GM13977 (cell line): ENCODE data around the gene ZBED4.

Experiments
- DNase-seq: peaks from one replicate; pipeline ENCODE4 v3.0.0; 2012; ENCODE audit warnings: low spot score
- in situ Hi-C: fragments of 300-500 bp; cut with MboI; formaldehyde crosslinking; loops from one replicate; pipeline ENCODE4 v1.12.0; 2022; ENCODE audit warnings: low sequenced_read_pairs, low pct_unique_long_range_greater_than_20kb, mixed read lengths, inconsistent platforms; ENCODE audit not compliant: unreplicated experiment
- TF ChIP-seq, protein P1 (sequence below): IDR thresholded peaks from 2 replicates; pipeline ENCODE4 v1.5.1; 2012; ENCODE audit warnings: mild to moderate bottlenecking, control low read depth; ENCODE audit not compliant: insufficient read depth; ENCODE audit errors: extremely low read depth, missing control alignments

Gene ZBED4, protein sequence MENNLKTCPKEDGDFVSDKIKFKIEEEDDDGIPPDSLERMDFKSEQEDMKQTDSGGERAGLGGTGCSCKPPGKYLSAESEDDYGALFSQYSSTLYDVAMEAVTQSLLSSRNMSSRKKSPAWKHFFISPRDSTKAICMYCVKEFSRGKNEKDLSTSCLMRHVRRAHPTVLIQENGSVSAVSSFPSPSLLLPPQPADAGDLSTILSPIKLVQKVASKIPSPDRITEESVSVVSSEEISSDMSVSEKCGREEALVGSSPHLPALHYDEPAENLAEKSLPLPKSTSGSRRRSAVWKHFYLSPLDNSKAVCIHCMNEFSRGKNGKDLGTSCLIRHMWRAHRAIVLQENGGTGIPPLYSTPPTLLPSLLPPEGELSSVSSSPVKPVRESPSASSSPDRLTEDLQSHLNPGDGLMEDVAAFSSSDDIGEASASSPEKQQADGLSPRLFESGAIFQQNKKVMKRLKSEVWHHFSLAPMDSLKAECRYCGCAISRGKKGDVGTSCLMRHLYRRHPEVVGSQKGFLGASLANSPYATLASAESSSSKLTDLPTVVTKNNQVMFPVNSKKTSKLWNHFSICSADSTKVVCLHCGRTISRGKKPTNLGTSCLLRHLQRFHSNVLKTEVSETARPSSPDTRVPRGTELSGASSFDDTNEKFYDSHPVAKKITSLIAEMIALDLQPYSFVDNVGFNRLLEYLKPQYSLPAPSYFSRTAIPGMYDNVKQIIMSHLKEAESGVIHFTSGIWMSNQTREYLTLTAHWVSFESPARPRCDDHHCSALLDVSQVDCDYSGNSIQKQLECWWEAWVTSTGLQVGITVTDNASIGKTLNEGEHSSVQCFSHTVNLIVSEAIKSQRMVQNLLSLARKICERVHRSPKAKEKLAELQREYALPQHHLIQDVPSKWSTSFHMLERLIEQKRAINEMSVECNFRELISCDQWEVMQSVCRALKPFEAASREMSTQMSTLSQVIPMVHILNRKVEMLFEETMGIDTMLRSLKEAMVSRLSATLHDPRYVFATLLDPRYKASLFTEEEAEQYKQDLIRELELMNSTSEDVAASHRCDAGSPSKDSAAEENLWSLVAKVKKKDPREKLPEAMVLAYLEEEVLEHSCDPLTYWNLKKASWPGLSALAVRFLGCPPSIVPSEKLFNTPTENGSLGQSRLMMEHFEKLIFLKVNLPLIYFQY

DNA sequence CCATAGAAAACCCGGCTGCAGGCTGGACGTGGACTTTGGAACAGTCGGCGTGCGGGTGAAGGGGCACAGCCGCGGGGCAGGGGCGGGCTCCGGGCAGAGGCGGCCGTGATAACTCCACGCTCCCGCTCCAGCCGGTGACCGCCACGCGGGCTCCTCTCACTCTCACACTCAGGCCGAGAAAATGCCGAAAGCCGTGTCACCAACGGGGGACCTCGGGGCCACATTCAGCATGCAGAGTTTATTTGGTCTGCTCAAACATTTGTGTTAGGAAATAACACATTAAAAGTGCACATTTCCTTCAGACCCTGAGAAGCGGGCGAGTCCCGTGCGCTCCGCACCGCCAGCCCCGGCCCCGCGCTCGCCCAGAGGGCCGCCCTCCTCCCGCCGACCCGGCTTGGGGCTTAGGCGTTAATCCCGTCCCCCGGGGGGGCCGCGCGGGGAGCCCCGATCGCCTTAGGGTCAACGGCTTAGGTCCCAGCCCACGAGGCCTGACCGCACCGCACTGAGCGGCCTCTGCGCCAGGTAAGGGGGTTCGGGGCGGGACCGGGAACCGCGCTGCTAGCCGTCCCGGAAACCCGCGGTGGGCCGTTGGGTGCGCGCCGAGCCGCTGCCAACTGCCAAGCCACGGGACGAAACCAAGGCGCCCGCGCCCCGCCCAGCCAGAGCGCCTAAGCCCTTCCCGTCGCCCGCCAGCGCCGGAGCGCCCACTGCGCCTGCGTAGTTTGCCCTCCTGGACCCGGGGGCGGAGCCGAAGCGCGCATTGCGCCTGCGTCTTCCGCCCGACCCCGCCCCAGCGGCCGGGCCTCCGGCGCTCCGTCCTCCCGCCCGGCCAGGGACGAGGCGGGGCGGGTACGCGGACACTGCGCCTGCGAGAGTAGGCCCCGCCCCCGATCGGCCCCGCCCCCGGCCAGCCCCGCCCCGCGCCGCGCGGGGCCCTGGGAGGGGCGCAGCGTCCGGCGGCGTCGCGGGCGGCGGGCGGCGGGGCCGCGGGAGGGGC, at the start of gene ZBED4:
TSS of gene ZBED4 (plus strand) at position 947 of the 997 bp plus-strand sequence. CDS start 29,819 bp downstream, outside the sequence.
- peak; percentile 100 for DNase-seq
- in situ Hi-C loops: no loop called here
- TF ChIP-seq, protein P1, sequence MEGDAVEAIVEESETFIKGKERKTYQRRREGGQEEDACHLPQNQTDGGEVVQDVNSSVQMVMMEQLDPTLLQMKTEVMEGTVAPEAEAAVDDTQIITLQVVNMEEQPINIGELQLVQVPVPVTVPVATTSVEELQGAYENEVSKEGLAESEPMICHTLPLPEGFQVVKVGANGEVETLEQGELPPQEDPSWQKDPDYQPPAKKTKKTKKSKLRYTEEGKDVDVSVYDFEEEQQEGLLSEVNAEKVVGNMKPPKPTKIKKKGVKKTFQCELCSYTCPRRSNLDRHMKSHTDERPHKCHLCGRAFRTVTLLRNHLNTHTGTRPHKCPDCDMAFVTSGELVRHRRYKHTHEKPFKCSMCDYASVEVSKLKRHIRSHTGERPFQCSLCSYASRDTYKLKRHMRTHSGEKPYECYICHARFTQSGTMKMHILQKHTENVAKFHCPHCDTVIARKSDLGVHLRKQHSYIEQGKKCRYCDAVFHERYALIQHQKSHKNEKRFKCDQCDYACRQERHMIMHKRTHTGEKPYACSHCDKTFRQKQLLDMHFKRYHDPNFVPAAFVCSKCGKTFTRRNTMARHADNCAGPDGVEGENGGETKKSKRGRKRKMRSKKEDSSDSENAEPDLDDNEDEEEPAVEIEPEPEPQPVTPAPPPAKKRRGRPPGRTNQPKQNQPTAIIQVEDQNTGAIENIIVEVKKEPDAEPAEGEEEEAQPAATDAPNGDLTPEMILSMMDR: no peak

DNA sequence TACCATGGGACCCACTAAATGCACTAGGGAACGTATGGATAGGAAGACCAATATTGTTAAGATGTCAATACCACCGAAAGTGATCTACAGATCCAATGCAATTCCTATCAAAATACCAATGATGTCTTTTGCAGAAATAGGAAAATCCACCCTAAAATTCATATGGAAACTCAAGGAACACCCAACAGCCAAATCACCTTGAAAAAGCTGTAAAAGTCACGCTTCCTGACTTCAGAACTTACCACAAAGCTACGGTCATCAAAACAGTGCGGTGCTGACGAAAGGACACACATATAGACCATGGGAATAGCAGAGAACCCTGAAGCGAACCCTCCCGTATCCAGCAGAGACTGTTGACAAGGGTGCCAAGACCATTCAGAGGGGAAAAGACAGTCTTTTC, 46.5 kb upstream of the ZBED4 start:
- no peak for DNase-seq
- in situ Hi-C loops: no loop called here
- TF ChIP-seq, protein P1: no peak

DNA sequence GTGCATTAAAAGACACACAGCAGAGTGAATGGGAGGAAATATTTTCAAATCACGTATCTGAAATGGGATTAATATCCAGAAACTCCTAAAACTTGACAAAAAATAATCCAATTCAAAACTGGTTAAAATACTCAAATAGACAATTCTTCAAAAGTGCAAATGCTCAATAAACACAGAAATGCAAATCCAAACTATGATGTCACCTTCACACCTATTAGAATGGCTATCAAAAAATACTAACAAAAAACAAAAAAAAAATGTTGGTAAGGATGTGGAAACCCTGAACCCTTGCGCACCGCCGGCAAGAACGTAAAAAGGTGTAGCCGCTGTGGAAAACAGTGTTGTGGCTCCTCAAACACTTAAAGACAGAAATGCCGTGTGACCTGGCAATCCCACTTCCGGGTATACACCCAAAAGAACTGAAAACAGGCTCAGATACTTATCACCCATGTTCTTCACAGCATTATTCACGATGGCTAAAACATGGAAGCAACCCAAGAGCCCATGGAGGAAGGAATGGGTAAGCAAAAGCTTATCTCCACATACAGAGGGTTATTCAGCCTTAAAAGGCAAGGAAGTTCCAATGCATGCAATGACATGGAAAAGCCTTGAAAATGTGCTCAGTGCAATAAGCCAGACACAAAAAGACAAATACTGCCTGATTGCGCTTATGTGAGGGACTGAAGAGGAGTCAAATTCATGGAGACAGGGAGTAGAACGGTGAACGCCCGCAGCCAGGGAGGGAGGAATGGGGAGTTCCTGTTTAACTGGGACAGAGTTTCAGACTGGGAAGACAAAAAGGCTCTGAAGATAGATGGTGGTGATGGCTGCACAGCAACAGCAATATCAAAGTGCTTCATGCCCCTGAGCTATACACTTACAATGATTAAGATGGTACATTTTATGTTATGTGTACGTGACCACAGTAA, 45.6 kb upstream of the ZBED4 start:
- in situ Hi-C loops: no loop called here
- TF ChIP-seq, protein P1: no peak
- DNase-seq: no peak

DNA sequence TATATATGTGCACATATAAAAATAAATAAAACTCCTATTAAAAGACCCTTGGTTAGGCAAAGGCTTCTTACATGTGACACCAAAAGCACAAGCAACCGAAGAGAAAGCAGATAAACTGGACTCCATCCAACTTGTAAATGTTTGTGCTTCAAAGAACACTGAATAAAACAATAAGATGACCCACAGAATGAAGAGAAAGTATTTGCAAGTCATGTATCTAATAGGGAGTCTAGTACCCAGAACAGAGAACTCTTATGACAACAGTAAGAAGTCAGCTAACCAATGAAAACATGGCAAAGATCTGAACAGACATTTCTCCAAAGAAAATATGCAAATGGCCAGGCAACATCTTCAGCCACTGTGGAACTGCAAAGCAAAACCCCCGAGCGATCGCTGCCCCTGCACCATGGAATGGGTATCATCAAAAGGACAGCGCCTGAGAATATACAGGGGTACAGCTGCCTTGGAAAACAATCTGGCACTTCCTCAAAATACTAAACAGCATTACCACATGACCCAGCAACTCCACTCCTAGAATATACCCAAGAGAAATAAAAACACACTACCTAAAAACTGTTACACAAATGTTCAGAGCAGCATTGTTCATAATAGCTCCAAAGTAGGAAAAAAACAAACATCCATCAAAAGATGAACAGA, 43.2 kb upstream of the ZBED4 start:
- TF ChIP-seq, protein P1: no peak
- in situ Hi-C loops: no loop called here
- DNase-seq: no peak
